IMR-90 (cell line): ENCODE measurements around the gene PKP3. TPM values are rescaled to one million over a fixed set of nuclear protein-coding genes. Genes with fewer than 3 reads are reported as not detected.
A peak's percentile ranks its signal among the peaks of the same experiment; 100 is the strongest.

Source experiments
- ATAC-seq: fragments of 200-7000 bp; cut with Tn5 transposase; 2 replicates; pipeline ENCODE4 v1.9.1; 2020; ENCODE audit warnings: low read depth, mild to moderate bottlenecking, moderate library complexity
- BruUV-seq: library from RNA; stranded (reverse); fragments of 400-500 nt; replicated peaks from 2 replicates; lab custom pipeline; 2021; lab: Mats Ljungman, UMichigan
- CTCF ChIA-PET: fragments of 300-600 bp; formaldehyde crosslinking; extraction: SDS; loops from one replicate; lab custom pipeline; 2021; ENCODE audit warnings: antibody characterized with exemption; lab: Yijun Ruan, JAX
- POLR2A ChIA-PET: fragments of 300-600 bp; sonication (Branson Sonifier 250); formaldehyde crosslinking; loops from one replicate; lab custom pipeline; 2022; ENCODE audit warnings: antibody characterized with exemption; ENCODE audit not compliant: unreplicated experiment; lab: Charles Lee
- DNase-seq: peaks from one replicate; pipeline ENCODE4 v3.0.0; 2013
- H2AFZ ChIP-seq: replicated peaks from 2 replicates; pipeline ENCODE3; 2013; ENCODE audit warnings: low read length, mild to moderate bottlenecking; ENCODE audit not compliant: poor library complexity
- H2AK5ac ChIP-seq: 2 replicates; pipeline ENCODE4 v1.6.1; 2013; ENCODE audit warnings: low read depth, low read length, inconsistent platforms
- H2AK9ac ChIP-seq: replicated peaks from 2 replicates; pipeline ENCODE3; 2013; ENCODE audit warnings: mild to moderate bottlenecking, low read depth, low read length, moderate library complexity; ENCODE audit not compliant: poor library complexity
- H2BK120ac ChIP-seq: 2 replicates; pipeline ENCODE4 v1.6.1; 2013; ENCODE audit warnings: low read depth, low read length, inconsistent platforms
- H2BK15ac ChIP-seq: 3 replicates; pipeline ENCODE4 v1.6.1; 2013; ENCODE audit warnings: low read depth, low read length, inconsistent platforms
- H2BK20ac ChIP-seq: 2 replicates; pipeline ENCODE4 v1.6.1; 2013; ENCODE audit warnings: low read depth, mild to moderate bottlenecking, inconsistent platforms, low read length, moderate library complexity
- H2BK5ac ChIP-seq: 2 replicates; pipeline ENCODE4 v1.6.1; 2013; ENCODE audit warnings: mild to moderate bottlenecking, low read depth, low read length, inconsistent platforms; ENCODE audit not compliant: poor library complexity, severe bottlenecking
- H3K14ac ChIP-seq: replicated peaks from 2 replicates; pipeline ENCODE4 v1.6.1; 2013; ENCODE audit warnings: low read depth, low read length, inconsistent platforms
- H3K18ac ChIP-seq: 2 replicates; pipeline ENCODE4 v1.6.1; 2013; ENCODE audit warnings: low read depth, low read length, control low read depth
- H3K23ac ChIP-seq: 2 replicates; pipeline ENCODE4 v1.6.1; 2013; ENCODE audit warnings: low read depth, low read length, inconsistent platforms
- H3K27ac ChIP-seq: 2 replicates; pipeline ENCODE4 v1.5.1; 2013; ENCODE audit warnings: mild to moderate bottlenecking, control low read depth, low read length; ENCODE audit not compliant: insufficient read depth
- H3K27me3 ChIP-seq: 2 replicates; pipeline ENCODE4 v1.6.1; 2013; ENCODE audit warnings: low read length; ENCODE audit not compliant: control insufficient read depth, insufficient read depth
- H3K36me3 ChIP-seq: 2 replicates; pipeline ENCODE4 v1.6.1; 2013; ENCODE audit warnings: low read length, mixed read lengths; ENCODE audit not compliant: control insufficient read depth, insufficient read depth
- H3K4ac ChIP-seq: 2 replicates; pipeline ENCODE4 v1.6.1; 2013; ENCODE audit warnings: low read depth, low read length, inconsistent platforms
- H3K4me1 ChIP-seq: 2 replicates; pipeline ENCODE4 v1.6.1; 2013; ENCODE audit warnings: low read length, mixed read lengths; ENCODE audit not compliant: control insufficient read depth, insufficient read depth
- H3K4me2 ChIP-seq: 2 replicates; pipeline ENCODE4 v1.6.1; 2013; ENCODE audit warnings: low read depth, mild to moderate bottlenecking, control low read depth, low read length, moderate library complexity
- H3K4me3 ChIP-seq: 2 replicates; pipeline ENCODE4 v1.5.1; 2013; ENCODE audit warnings: low read depth, mild to moderate bottlenecking, control low read depth, low read length, moderate library complexity; ENCODE audit not compliant: insufficient read depth
- H3K56ac ChIP-seq: 2 replicates; pipeline ENCODE4 v1.6.1; 2013; ENCODE audit warnings: low read length, inconsistent platforms; ENCODE audit not compliant: insufficient read depth; ENCODE audit errors: extremely low read depth
- H3K79me1 ChIP-seq, 2 experiments: 2 replicates each; pipeline ENCODE4 v1.6.1; 2013; ENCODE audit warnings: low read length in 2 of 2, inconsistent platforms in 1 of 2, low read depth in 1 of 2
- H3K9ac ChIP-seq: 2 replicates; pipeline ENCODE4 v1.6.1; 2013; ENCODE audit warnings: low read depth, low read length, control low read depth
- H3K9me1 ChIP-seq: 2 replicates; pipeline ENCODE4 v1.6.1; 2013; ENCODE audit warnings: low read length, inconsistent platforms; ENCODE audit not compliant: insufficient read depth
- H3K9me3 ChIP-seq: 2 replicates; pipeline ENCODE4 v1.6.1; 2013; ENCODE audit warnings: low read length; ENCODE audit not compliant: control insufficient read depth, insufficient read depth
- H4K20me1 ChIP-seq: 2 replicates; pipeline ENCODE4 v1.6.1; 2013; ENCODE audit warnings: low read length, inconsistent platforms; ENCODE audit not compliant: insufficient read depth
- H4K5ac ChIP-seq: 2 replicates; pipeline ENCODE4 v1.6.1; 2013; ENCODE audit warnings: mild to moderate bottlenecking, low read depth, low read length, control low read depth
- H4K8ac ChIP-seq, 2 experiments: 2 replicates each; pipeline ENCODE4 v1.6.1; 2013; ENCODE audit warnings: low read depth in 2 of 2, low read length in 2 of 2, control low read depth in 1 of 2, inconsistent platforms in 1 of 2
- H4K91ac ChIP-seq: 2 replicates; pipeline ENCODE4 v1.6.1; 2013; ENCODE audit warnings: low read depth, low read length, inconsistent platforms; ENCODE audit not compliant: insufficient read depth
- CTCF ChIP-seq: conservative IDR thresholded peaks from 2 replicates; pipeline ENCODE4 v1.5.1; 2012; ENCODE audit warnings: mild to moderate bottlenecking, low read depth, low read length, improper control_type of control experiment
- FOS ChIP-seq: fragments of 150-350 bp; IDR thresholded peaks from 2 replicates; pipeline ENCODE4 v1.6.1; 2016; ENCODE audit warnings: low read depth, low read length
- MAZ ChIP-seq: IDR thresholded peaks from 2 replicates; pipeline ENCODE4 v1.6.1; 2012; ENCODE audit warnings: low read depth, mild to moderate bottlenecking, low read length, improper control_type of control experiment, moderate library complexity, borderline replicate concordance
- MXI1 ChIP-seq: IDR thresholded peaks from 2 replicates; pipeline ENCODE4 v1.6.1; 2012; ENCODE audit warnings: low read depth, mild to moderate bottlenecking, low read length, moderate library complexity, borderline replicate concordance
- POLR2A ChIP-seq: IDR thresholded peaks from 2 replicates; pipeline ENCODE4 v1.6.1; 2012; ENCODE audit warnings: mild to moderate bottlenecking, low read depth, low read length
- RAD21 ChIP-seq: IDR thresholded peaks from 2 replicates; pipeline ENCODE4 v1.6.1; 2012; ENCODE audit warnings: low read length, improper control_type of control experiment
- RCOR1 ChIP-seq: IDR thresholded peaks from 2 replicates; pipeline ENCODE4 v1.6.1; 2012; ENCODE audit warnings: mild to moderate bottlenecking, low read length, improper control_type of control experiment; ENCODE audit not compliant: insufficient replicate concordance
- RFX5 ChIP-seq: IDR thresholded peaks from 2 replicates; pipeline ENCODE4 v1.8.0; 2012; ENCODE audit warnings: low read depth, mild to moderate bottlenecking, low read length, moderate library complexity
- SMC3 ChIP-seq: fragments of 150-350 bp; IDR thresholded peaks from 2 replicates; pipeline ENCODE4 v1.6.1; 2016; ENCODE audit warnings: low read depth, mild to moderate bottlenecking, antibody characterized with exemption, low read length, moderate library complexity
- WGBS, 2 experiments: methylation state at CpG; one replicate each; pipeline versions ENCODE4 v1.1.5 to v1.1.7; 2013; ENCODE audit warnings: missing lambda C conversion rate in 2 of 2; ENCODE audit not compliant: insufficient read length in 1 of 2; ENCODE audit errors: extremely low coverage in 2 of 2; 5-methylcytosine and 5-hydroxymethylcytosine counted together
- dilution Hi-C: fragments of 300-500 bp; cut with HindIII; formaldehyde crosslinking; loops from one replicate; pipeline ENCODE4 v1.14.3; 2018; ENCODE audit warnings: low sequenced_read_pairs; ENCODE audit not compliant: unreplicated experiment
- in situ Hi-C: fragments of 300-500 bp; cut with MboI; formaldehyde crosslinking; loops from 3 replicates; pipeline ENCODE4 v1.14.3; 2019; ENCODE audit warnings: low sequenced_read_pairs, inconsistent platforms, mixed read lengths
- intact Hi-C: fragments of 100-400 bp; cut with micrococcal nuclease; formaldehyde crosslinking; loops from 2 replicates; pipeline ENCODE4 v1.10.0; 2022
- polyA plus RNA-seq, 3 experiments: library from polyadenylated mRNA; depleted of rRNA; stranded (reverse); fragments of >200 nt; gene quantifications; 2 replicates each; pipeline ENCODE4 v1.2.3, GENCODE V29; 2012; ENCODE audit warnings: low replicate concordance in 1 of 3
- total RNA-seq: library from RNA; depleted of rRNA; stranded (reverse); fragments of >200 nt; gene quantifications from 2 replicates; pipeline ENCODE4 v1.2.3, GENCODE V29; 2012
- TF ChIP-seq, protein P1 (sequence below): fragments of 150-350 bp; IDR thresholded peaks from 2 replicates; pipeline ENCODE4 v1.6.1; 2017; ENCODE audit warnings: mild to moderate bottlenecking, antibody characterized with exemption, low read length, low read depth

Gene PKP3
- total and polyA plus RNA-seq, 2 of the 4 experiments (the other 2 are of a cell fraction) = 1.5 to 2.2 TPM

- Histone ChIP-seq H3K9ac (peak overlapping the region; percentile 53), H3K9me3 (no peaks in the 10 kb centered on the region), H3K23ac (peak overlapping the region; percentile 26), H3K18ac (no peak overlapping the region), H2BK5ac (peak overlapping the region; percentile 72), H3K4me1 (peaks cover 9% of the 10 kb centered on the region), H3K27me3 (peaks cover 4% of the 10 kb centered on the region; the same call in 1 of the 2 replicates), H4K20me1 (peaks cover 21% of the 10 kb centered on the region), H2AFZ (peak overlapping the region; percentile 99), H2BK120ac (peak overlapping the region; percentile 36; the same call in 1 of the 2 replicates), H3K4me3 (peak overlapping the region; percentile 94), H3K4me2 (peak overlapping the region; percentile 88), H4K5ac (peak overlapping the region; percentile 60), H3K9me1 (no peaks in the 10 kb centered on the region), H2BK15ac (no peak overlapping the region), H3K56ac (no peak overlapping the region), H3K14ac (peak overlapping the region; percentile 69), H3K36me3 (peaks cover 6% of the 10 kb centered on the region; the same call in 1 of the 2 replicates), H3K27ac (peak overlapping the region; percentile 74), H4K8ac (peak overlapping the region; percentile 54 to 92), H4K91ac (peak overlapping the region; percentile 69; the same call in 1 of the 2 replicates), H3K79me1 (peaks cover 0 to 33% of the 10 kb centered on the region in 2 experiments; a peak in 3 of 4 replicates), H3K4ac (peak overlapping the region; percentile 77), H2AK9ac (peak overlapping the region; percentile 97), H2AK5ac (peak overlapping the region; percentile 48; the same call in 1 of the 2 replicates), H2BK20ac (no peak overlapping the region)
- in situ Hi-C loops = no loop called here
- no TSS peak for BruUV-seq
- ChIA-PET CTCF (interaction anchor here (0.7 to 3.4 kb wide), 8 partner anchors 8 to 80 kb away, joined by 3 to 12 read pairs (median 4); no protein-coding TSS in a partner anchor), POLR2A (no interaction called here)
- TF ChIP-seq POLR2A (peak; percentile 65; the same call in 1 of the 2 replicates), RAD21 (peak; percentile 76), SMC3 (peak; percentile 60), MXI1 (peak; percentile 49; the same call in 1 of the 2 replicates), FOS (no peak), RCOR1 (peak; percentile 68), MAZ (peak; percentile 82), CTCF (peak; percentile 81), RFX5 (no peak)
- TF ChIP-seq, protein P1, sequence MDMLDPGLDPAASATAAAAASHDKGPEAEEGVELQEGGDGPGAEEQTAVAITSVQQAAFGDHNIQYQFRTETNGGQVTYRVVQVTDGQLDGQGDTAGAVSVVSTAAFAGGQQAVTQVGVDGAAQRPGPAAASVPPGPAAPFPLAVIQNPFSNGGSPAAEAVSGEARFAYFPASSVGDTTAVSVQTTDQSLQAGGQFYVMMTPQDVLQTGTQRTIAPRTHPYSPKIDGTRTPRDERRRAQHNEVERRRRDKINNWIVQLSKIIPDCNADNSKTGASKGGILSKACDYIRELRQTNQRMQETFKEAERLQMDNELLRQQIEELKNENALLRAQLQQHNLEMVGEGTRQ = peak; percentile 86
- ATAC-seq (peak; percentile 78), DNase-seq (peak; percentile 84)
- 0% methylated on average over 14 of the region's 55 CpGs; no CpG with 5 or more reads in 1 of the 2 experiments for WGBS, 2 experiments
- intact Hi-C loops = loop anchor here (2.0 to 10.0 kb wide), 3 partner anchors 83 to 241 kb away; partner anchors contain the start of genes B4GALNT4, BET1L and RIC8A
- dilution Hi-C loops = no loop called here
Measured at GRCh38 chr11:447923-448731, 54.1 kb downstream of the PKP3 start.
